ENCODE measurements around the gene CCKAR.

The CCKAR gene

GRCh38 chr4:26478330-26478729 lies 12.0 kb downstream of the CCKAR start:
- TF ChIP-seq CTCF (IDR thresholded peaks at IDR 0.05): no peak
- intact Hi-C loops (cut with DNase I; ENCODE audit: low total_unique reads): no loop called here
- no peak overlapping the region for H3K27ac ChIP-seq
- no peaks in the 10 kb centered on the region for H3K36me3 ChIP-seq
- DNase-seq: no peak
- no peak overlapping the region for H3K4me3 ChIP-seq
- no peaks in the 10 kb centered on the region for H3K4me1 ChIP-seq
- no peaks in the 10 kb centered on the region for H3K9me3 ChIP-seq
- H3K27me3 ChIP-seq: no peaks in the 10 kb centered on the region

GRCh38 chr4:26476545-26476944 lies 13.7 kb downstream of the CCKAR start:
- intact Hi-C loops (cut with DNase I; ENCODE audit: low total_unique reads): no loop called here
- Histone ChIP-seq H3K4me1 (no peaks in the 10 kb centered on the region), H3K36me3 (no peaks in the 10 kb centered on the region), H3K9me3 (no peaks in the 10 kb centered on the region), H3K27me3 (peaks cover 0 to 2% of the 10 kb centered on the region in 2 donors), H3K4me3 (no peak overlapping the region), H3K27ac (no peak overlapping the region)
- TF ChIP-seq CTCF (IDR thresholded peaks at IDR 0.05): no peak
- DNase-seq: no peak

- peaks cover 0 to 2% of the 10 kb centered on the region in 2 donors for H3K27me3 ChIP-seq
- no peak for TF ChIP-seq CTCF (IDR thresholded peaks at IDR 0.05)
- no peak overlapping the region for H3K4me3 ChIP-seq
- no peaks in the 10 kb centered on the region for H3K36me3 ChIP-seq
- intact Hi-C loops (cut with DNase I; ENCODE audit: low total_unique reads): no loop called here
- H3K4me1 ChIP-seq: no peaks in the 10 kb centered on the region
- no peaks in the 10 kb centered on the region for H3K9me3 ChIP-seq
- DNase-seq: no peak
- H3K27ac ChIP-seq: no peak overlapping the region
Observed at GRCh38 chr4:26475716-26476115, 14.6 kb downstream of the CCKAR start.

- H3K36me3 ChIP-seq: no peaks in the 10 kb centered on the region
- H3K4me1 ChIP-seq: no peaks in the 10 kb centered on the region
- no peaks in the 10 kb centered on the region for H3K9me3 ChIP-seq
- DNase-seq: no peak
- H3K4me3 ChIP-seq: no peak overlapping the region
- peaks cover 0 to 2% of the 10 kb centered on the region in 2 donors for H3K27me3 ChIP-seq
- H3K27ac ChIP-seq: no peak overlapping the region
- no peak for TF ChIP-seq CTCF (IDR thresholded peaks at IDR 0.05)
- intact Hi-C loops (cut with DNase I; ENCODE audit: low total_unique reads): no loop called here
Observed at GRCh38 chr4:26474551-26474950, 15.7 kb downstream of the CCKAR start.

- Histone ChIP-seq H3K27me3 (peaks cover 0 to 2% of the 10 kb centered on the region in 2 donors), H3K27ac (no peak overlapping the region), H3K9me3 (no peaks in the 10 kb centered on the region), H3K4me1 (no peaks in the 10 kb centered on the region), H3K36me3 (no peaks in the 10 kb centered on the region), H3K4me3 (no peak overlapping the region)
- no peak for DNase-seq
- intact Hi-C loops (cut with DNase I; ENCODE audit: low total_unique reads): no loop called here
- TF ChIP-seq CTCF (IDR thresholded peaks at IDR 0.05): no peak
Observed at GRCh38 chr4:26473893-26474292, 16.4 kb downstream of the CCKAR start.

GRCh38 chr4:26471890-26472289 lies 18.4 kb downstream of the CCKAR start:
- Histone ChIP-seq H3K27me3 (peaks cover 0 to 2% of the 10 kb centered on the region in 2 donors), H3K27ac (no peak overlapping the region), H3K4me3 (no peak overlapping the region), H3K36me3 (no peaks in the 10 kb centered on the region), H3K9me3 (no peaks in the 10 kb centered on the region), H3K4me1 (no peaks in the 10 kb centered on the region)
- no peak for TF ChIP-seq CTCF (IDR thresholded peaks at IDR 0.05)
- no peak for DNase-seq
- intact Hi-C loops (cut with DNase I; ENCODE audit: low total_unique reads): no loop called here

All from tibial artery (tissue), 4 donors.